Large intestine (tissue), 3 donors: ENCODE data around the gene IKZF3. TPM values are rescaled to one million over a fixed set of nuclear protein-coding genes. Genes with fewer than 3 reads are reported as not detected.
"Not testable (repeated sequence)": the region's sequence is repeated elsewhere in the genome, so short reads cannot be mapped to it uniquely, and the experiment has no call there.

ENCODE experiments used
- DNase-seq, 2 donors: peaks; one replicate each; pipeline versions ENCODE4 v3.0.0 to v3.0.0-alpha.2; 2013
- H3K27ac ChIP-seq: one replicate; pipeline ENCODE4 v1.5.1; 2013; ENCODE audit warnings: low read length
- H3K27me3 ChIP-seq: 2 replicates; pipeline ENCODE4 v1.6.1; 2013; ENCODE audit warnings: low read length; ENCODE audit not compliant: control insufficient read depth, insufficient read depth
- H3K36me3 ChIP-seq: 2 replicates; pipeline ENCODE4 v1.6.1; 2013; ENCODE audit warnings: low read length; ENCODE audit not compliant: control insufficient read depth, insufficient read depth
- H3K4me1 ChIP-seq: one replicate; pipeline ENCODE4 v1.6.1; 2013; ENCODE audit warnings: low read length; ENCODE audit not compliant: control insufficient read depth, insufficient read depth
- H3K4me3 ChIP-seq: one replicate; pipeline ENCODE4 v1.5.1; 2013; ENCODE audit warnings: low read length
- H3K9me3 ChIP-seq: one replicate; pipeline ENCODE4 v1.6.1; 2013; ENCODE audit warnings: mild to moderate bottlenecking, low read depth, low read length, moderate library complexity; ENCODE audit not compliant: control insufficient read depth
- WGBS: methylation state at CpG from one replicate; pipeline ENCODE4 v1.1.5; 2013; ENCODE audit warnings: low lambda C conversion rate; ENCODE audit not compliant: insufficient coverage; 5-methylcytosine and 5-hydroxymethylcytosine counted together
- polyA plus RNA-seq: library from polyadenylated mRNA; unstranded; fragments of 120-200 nt; gene quantifications from one replicate; pipeline ENCODE4 v1.2.1, GENCODE V29; 2013

IKZF3 gene
- polyA plus RNA-seq, 1 donor: 2.4 TPM

DNA sequence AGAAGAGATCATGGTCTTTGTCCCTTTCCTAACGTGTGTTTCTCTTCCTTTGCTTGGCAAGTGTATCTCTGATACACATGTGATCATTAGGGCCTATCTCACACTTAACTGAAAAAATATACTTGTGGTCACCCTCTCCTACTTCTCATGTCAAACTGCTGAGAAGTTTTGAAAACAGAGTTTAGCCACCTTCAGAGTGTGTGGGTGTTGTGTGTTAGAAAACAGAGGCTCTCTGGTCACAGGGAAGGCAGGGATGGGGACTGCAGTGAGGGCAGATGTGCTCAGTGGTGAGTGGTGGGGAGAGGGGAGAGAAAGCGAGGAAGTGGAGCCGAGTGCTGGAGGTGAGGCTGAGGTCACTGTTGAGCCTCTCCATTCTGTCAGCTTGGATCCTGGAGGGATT is 97.0 kb downstream of the IKZF3 start:
- WGBS: no CpG with 5 or more reads among the region's 3 CpGs
- H3K9me3 ChIP-seq: no peaks in the 10 kb centered on the region
- no peak overlapping the region for H3K27ac ChIP-seq
- H3K4me1 ChIP-seq: no peaks in the 10 kb centered on the region
- H3K4me3 ChIP-seq: no peak overlapping the region
- no peak for DNase-seq
- peaks cover 2% of the 10 kb centered on the region for H3K27me3 ChIP-seq
- H3K36me3 ChIP-seq: no peaks in the 10 kb centered on the region

DNA sequence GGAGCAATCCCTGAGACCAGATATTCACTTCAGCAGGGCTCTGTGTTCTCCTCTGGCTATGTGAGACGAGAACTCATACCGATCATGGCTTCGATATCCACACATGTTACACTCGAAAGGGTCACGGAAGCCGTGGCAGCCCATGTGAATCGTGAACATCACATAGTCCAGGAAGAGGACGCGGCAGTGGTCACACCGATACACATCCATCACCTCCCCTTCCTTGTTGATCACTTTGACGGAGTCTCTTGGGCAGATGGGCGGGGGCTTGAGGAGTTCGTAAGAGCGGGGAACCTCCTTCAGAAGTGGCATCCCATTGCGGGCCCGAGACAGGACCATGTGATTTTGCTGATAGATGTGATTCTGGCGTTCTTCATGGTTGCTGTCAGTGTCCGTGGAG is 98.3 kb downstream of the IKZF3 start:
- Histone ChIP-seq H3K27me3 (peaks cover 2% of the 10 kb centered on the region), H3K27ac (no peak overlapping the region), H3K36me3 (no peaks in the 10 kb centered on the region), H3K4me3 (no peak overlapping the region), H3K9me3 (no peaks in the 10 kb centered on the region), H3K4me1 (no peaks in the 10 kb centered on the region)
- no CpG with 5 or more reads among the region's 18 CpGs for WGBS
- no peak for DNase-seq

GRCh38 chr17:39765175-39765574 is 98.9 kb downstream of the IKZF3 start:
- Histone ChIP-seq H3K4me3 (no peak overlapping the region), H3K27me3 (peaks cover 2% of the 10 kb centered on the region), H3K4me1 (no peaks in the 10 kb centered on the region), H3K9me3 (no peaks in the 10 kb centered on the region), H3K36me3 (no peaks in the 10 kb centered on the region), H3K27ac (no peak overlapping the region)
- 29% methylated on average over 1 of the region's 3 CpGs for whole genome bisulfite sequencing
- no peak for DNase-seq

GRCh38 chr17:39764171-39764570 is 99.9 kb downstream of the IKZF3 start:
- not testable (repeated sequence) for H3K27ac ChIP-seq, H3K4me1 ChIP-seq, DNase-seq, H3K36me3 ChIP-seq, H3K27me3 ChIP-seq, H3K9me3 ChIP-seq, H3K4me3 ChIP-seq
- WGBS: no CpG with 5 or more reads among the region's 3 CpGs

DNA sequence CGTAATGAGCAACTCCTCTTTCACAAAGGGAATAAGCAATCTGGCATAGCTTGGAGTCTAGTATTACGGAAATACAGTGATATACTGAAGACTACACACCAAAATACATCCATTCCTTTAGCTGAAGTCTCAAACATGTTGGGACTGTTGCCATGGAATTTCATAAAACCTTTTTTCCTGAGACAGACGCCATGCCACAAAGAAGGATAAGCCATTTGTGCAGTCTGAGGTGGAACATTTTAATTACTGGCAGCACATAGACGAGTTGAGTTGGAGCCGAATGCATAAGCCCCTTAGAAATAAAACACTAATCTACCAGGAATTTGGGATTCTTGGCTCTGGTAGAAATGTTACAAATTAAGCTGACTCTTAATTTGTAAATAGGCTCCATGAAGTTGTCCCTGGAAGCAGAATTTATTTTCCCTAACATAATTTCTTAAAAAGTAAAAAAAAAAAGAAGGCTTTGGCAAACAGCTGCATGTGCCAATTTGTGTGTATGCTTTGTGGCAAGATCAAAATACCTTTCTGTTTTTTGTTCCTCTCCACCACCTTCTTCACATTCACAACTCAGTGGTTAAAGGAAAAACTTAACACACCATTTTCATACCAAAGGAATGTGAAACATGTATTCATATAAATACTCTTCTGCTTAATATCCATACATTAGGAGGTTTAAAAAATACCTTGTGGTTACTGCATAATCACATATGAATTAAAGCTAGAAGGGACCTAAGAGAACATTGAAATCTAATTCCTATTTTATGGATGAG is 100.9 kb downstream of the IKZF3 start:
- Histone ChIP-seq H3K27ac (no peak overlapping the region), H3K4me1 (no peaks in the 10 kb centered on the region), H3K36me3 (no peaks in the 10 kb centered on the region), H3K27me3 (peaks cover 2% of the 10 kb centered on the region), H3K9me3 (no peaks in the 10 kb centered on the region), H3K4me3 (no peak overlapping the region)
- WGBS: no CpG with 5 or more reads among the region's 5 CpGs
- DNase-seq: no peak

- Histone ChIP-seq H3K27me3 (peaks cover 2% of the 10 kb centered on the region), H3K27ac (no peak overlapping the region), H3K9me3 (no peaks in the 10 kb centered on the region), H3K4me1 (no peaks in the 10 kb centered on the region), H3K36me3 (no peaks in the 10 kb centered on the region), H3K4me3 (no peak overlapping the region)
- no peak for DNase-seq
- WGBS: no CpG with 5 or more reads among the region's 10 CpGs
Observed at GRCh38 chr17:39761861-39762496, 102.1 kb downstream of the IKZF3 start.

GRCh38 chr17:39759204-39759603 is 104.9 kb downstream of the IKZF3 start:
- H3K4me1 ChIP-seq: peaks cover 7% of the 10 kb centered on the region
- no peak overlapping the region for H3K27ac ChIP-seq
- H3K27me3 ChIP-seq: no peaks in the 10 kb centered on the region
- WGBS: no CpG with 5 or more reads among the region's 5 CpGs
- no peaks in the 10 kb centered on the region for H3K36me3 ChIP-seq
- H3K4me3 ChIP-seq: no peak overlapping the region
- peak in 1 of 2 donors; percentile 38 for DNase-seq
- no peaks in the 10 kb centered on the region for H3K9me3 ChIP-seq

DNA sequence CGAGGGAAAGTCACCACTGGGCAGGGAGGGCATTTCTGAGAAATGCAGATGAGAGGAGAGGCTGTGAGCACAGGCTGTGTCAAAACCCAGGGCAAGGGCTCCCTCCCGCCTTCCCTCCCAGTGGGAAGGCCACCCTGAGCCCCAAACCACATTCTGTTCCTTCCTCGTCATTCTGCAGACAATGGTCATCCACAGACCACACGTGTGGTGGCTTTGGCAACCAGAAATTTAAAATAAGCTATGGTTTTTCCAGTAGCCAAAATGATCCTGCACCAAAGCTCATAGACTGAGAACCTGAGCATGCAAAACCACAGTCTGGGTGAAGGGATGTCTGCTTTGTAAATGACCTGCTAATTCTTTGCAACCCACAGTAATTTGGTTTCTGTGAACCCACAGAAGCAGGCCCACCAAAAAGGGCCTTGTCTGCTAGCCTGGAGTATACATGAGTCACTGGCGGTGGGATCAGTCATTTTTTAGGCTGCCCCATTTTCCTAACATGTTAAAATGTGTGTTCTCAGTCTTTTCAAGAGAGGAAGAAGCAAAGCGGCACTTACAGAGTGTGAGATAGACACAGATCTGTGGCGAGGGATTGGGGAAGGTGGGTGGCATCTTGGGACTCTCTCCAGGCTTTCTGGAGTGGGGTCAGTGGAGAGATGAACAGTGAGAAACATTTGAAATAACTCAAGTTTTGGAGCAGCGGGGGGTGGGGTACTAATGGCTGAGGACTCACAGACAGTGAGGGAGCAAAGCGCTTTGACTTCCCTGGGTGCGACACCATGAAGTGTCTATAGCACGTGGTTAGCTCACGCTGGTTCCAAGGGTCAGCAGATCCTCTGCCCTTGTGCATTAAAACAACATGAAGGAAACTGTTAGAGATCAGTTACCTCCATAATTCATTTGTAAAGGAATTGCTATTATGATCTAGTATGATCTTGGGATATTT is 105.9 kb downstream of the IKZF3 start:
- Histone ChIP-seq H3K27ac (no peak overlapping the region), H3K4me1 (peaks cover 7% of the 10 kb centered on the region), H3K36me3 (no peaks in the 10 kb centered on the region), H3K27me3 (no peaks in the 10 kb centered on the region), H3K4me3 (no peak overlapping the region), H3K9me3 (no peaks in the 10 kb centered on the region)
- no CpG with 5 or more reads among the region's 12 CpGs for WGBS
- peak in 1 of 2 donors; percentile 44 for DNase-seq

- Histone ChIP-seq H3K9me3 (no peaks in the 10 kb centered on the region), H3K4me1 (peaks cover 7% of the 10 kb centered on the region), H3K4me3 (no peak overlapping the region), H3K27me3 (no peaks in the 10 kb centered on the region), H3K27ac (no peak overlapping the region), H3K36me3 (no peaks in the 10 kb centered on the region)
- DNase-seq: no peak
- no CpG with 5 or more reads among the region's 4 CpGs for WGBS
Observed at GRCh38 chr17:39757176-39757662, 106.9 kb downstream of the IKZF3 start.

DNA sequence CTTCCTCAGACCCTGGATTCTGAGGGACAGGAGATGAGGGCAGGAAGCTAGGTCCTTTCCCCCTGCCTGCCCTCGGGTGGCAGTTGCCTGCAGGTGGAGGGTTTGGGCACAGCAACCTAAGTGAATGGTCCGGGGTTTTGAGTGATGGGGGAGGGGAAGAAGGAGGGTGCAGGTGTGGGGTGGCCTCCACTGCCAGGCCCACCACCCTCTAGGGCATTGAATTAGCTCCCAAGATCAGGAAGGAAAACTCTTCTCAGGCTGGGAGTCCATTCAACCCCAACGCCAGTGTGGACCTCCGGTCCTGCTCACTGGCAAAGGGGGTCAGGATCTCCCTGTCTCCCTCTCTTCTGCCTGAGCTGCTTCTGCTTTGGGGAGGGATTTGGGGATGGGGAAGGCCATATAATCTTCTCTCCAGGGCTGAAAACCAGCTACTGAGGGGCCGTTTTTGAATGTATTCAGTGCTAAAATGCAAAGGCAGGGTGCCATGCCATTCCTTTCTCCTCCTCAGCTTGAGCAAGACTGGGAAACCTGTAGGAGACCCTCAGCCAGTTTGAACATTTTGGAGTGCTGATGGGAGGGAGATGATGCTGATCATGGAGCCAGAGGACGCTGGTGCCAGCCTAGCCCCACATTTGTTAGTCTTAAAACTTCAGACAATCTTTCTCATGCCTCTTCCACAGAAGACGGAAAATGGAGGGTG is 107.6 kb downstream of the IKZF3 start:
- peak in 1 of 2 donors; percentile 15 for DNase-seq
- no CpG with 5 or more reads among the region's 7 CpGs for WGBS
- Histone ChIP-seq H3K4me3 (no peak overlapping the region), H3K27me3 (no peaks in the 10 kb centered on the region), H3K4me1 (peaks cover 7% of the 10 kb centered on the region), H3K9me3 (no peaks in the 10 kb centered on the region), H3K36me3 (no peaks in the 10 kb centered on the region), H3K27ac (no peak overlapping the region)
